HG03064 (cell line): ENCODE measurements around the gene ABCA4.

ENCODE experiments used
- ATAC-seq: cut with Tn5 transposase; IDR thresholded peaks from one replicate; pipeline ENCODE4 v1.9.1; 2021; ENCODE audit warnings: low read depth; ENCODE audit not compliant: unreplicated experiment

Gene ABCA4

DNA sequence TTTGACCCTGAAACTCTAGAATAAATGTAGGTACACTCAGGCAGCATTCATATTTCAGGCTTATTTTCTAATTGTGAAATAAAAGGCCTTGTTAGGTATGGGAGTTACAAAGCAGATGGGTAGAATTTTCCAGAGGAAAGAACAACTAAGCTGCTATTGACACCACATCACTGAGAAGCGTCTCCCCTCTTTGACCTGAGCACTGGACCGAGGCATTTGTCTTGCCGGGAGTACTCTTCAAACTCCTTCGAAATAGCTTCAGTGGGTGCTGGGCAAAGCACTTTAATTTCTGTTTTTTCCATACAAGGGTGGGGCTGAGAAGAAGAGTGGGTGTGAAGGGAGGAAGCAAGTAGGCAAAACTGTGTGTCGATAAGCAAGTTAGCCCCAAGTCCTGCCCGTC lies 36.4 kb downstream of the ABCA4 start:
- no peak for ATAC-seq

GRCh38 chr1:94084085-94084484 lies 36.9 kb downstream of the ABCA4 start:
- ATAC-seq, result no peak

DNA sequence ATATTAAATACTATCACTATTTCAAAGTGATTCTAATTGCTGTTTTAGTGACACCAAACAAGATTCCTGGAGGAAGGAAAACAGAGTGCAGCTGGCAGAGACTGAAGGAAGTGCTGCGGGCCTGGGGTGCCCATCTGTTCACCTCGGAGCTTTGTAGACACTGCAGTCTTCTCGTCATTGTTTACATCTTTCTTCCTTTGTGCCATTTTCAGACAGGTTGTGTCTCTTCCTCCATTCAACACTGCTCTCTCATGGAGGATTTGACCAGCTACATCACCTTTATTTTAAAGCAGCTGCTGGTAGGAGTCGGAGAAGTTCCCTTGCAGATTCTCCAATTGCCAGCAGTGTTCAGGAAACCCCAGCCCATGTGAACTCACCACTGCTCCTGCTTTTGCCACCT lies 37.3 kb downstream of the ABCA4 start:
- no peak for ATAC-seq

GRCh38 chr1:94081566-94082344 lies 39.2 kb downstream of the ABCA4 start:
- ATAC-seq, result no peak

- ATAC-seq, result no peak
Observed at GRCh38 chr1:94079989-94080388, 41.0 kb downstream of the ABCA4 start.

DNA sequence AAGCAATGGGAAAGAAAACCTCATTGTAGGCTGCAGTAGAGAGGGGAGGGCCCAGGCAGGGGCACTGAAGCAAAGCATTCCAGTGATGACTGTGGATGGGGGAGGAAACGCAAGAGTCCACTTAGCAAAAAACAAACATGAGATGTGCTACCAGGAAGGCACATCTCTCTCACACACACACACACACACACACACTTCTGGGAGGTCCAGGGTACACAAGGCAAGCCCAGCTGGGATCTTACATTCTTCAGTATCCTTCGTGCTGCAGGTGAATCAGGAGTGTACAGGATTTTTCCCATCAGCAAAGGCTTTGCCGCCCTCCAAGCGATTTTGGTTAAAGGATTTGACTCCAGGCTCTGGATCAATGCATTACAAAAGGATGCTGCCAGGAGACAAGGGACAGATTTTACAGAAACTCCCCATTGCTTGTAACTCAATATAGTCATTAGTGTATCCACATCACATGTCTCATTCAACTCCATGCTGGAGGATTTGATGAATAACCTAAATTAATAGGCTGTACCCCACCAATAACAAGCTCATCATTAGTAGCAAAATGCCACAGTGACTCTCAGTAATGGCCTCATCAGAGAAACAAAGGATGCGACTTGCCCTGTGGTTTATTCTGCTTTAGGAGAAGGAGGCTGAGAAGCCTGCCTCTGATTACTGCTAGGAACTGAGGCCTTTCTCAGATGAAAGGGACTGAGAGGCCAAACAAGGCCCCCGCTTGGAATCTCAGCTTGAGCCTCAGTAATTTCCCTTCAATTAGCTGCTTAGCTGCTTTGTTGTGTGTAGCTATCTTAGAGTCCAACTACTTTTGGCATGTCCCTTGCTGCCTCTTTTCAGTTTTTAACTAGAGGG lies 41.6 kb downstream of the ABCA4 start:
- no peak for ATAC-seq

DNA sequence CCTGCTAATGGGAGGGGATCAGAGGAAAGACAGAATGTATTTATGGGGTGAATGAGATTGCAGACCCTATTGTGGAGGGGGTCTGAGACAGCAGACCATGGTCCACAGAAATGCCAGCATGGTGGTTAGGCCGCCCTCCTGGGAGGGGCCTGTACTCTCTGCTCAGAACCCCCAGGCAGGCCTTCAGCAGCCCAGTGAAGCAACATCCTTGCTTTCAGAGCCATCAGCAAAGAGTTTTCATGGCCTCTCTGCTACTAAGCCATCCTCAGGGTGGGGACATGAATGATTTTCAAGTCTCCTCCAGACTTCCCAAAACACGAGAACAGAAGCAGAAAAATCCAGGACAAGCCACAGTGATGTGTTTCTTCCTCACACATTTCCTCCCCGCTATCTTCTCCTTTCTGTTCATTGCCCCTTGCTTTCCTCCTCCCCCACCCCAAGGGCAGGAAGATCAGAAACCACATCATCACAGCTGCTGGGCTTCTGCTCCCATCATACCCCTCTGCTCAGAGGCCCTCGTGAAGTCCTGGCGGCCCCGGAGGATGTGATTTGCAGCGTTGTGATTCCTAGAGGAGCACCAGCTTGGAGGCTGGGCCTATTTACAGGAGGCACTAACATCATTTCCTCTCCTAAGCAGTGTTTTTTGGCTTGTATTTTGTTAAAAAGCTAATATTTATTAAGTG lies 48.0 kb downstream of the ABCA4 start:
- ATAC-seq, result no peak

GRCh38 chr1:94071976-94072375 lies 49.0 kb downstream of the ABCA4 start:
- ATAC-seq, result no peak

GRCh38 chr1:94071391-94071790 lies 49.6 kb downstream of the ABCA4 start:
- no peak for ATAC-seq

GRCh38 chr1:94070865-94071264 lies 50.1 kb downstream of the ABCA4 start:
- ATAC-seq, result no peak

GRCh38 chr1:94069919-94070285 lies 51.0 kb downstream of the ABCA4 start:
- no peak for ATAC-seq

DNA sequence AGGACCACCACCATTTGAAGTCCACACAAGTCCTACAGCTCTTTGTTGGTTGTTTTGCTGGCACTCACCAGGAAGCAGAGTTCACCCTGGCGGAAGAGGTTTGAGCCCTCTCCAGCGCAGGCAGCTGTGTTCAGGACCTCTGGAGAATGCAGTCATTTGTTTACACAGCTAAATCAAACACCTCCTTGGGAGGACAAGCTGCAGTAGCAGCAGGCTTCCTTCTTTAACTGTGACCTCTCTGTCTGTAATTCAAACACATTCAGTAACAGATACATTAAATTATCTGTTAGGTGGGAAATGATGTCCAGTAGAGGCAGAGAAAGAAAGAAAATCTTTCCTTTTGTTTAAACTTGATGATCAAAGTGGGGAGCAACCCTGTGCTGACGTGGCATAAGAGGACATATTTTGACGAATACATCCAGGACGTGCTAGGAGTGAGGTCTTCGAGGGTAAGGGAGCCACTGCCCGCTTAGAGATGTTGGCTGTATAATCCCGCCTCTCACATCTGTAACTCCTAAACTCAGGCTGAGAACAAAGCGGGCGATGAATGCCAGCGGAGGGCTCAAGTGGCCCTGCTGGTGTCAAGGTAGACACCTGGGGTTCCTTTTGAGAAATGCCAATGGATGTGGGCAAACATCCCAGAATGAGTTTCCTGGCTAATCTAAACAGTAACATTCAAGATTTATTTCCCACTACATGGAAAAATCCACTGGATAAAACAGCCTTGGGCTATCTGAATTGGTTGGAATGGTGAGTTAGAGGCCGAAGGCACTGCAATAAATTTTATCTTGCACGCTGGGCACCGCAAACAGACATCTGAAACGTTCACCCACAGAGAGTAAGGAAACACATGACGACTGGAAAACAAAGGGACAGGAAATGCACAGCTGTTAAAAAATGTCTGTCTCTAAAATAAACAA lies 51.7 kb downstream of the ABCA4 start:
- ATAC-seq, result no peak

DNA sequence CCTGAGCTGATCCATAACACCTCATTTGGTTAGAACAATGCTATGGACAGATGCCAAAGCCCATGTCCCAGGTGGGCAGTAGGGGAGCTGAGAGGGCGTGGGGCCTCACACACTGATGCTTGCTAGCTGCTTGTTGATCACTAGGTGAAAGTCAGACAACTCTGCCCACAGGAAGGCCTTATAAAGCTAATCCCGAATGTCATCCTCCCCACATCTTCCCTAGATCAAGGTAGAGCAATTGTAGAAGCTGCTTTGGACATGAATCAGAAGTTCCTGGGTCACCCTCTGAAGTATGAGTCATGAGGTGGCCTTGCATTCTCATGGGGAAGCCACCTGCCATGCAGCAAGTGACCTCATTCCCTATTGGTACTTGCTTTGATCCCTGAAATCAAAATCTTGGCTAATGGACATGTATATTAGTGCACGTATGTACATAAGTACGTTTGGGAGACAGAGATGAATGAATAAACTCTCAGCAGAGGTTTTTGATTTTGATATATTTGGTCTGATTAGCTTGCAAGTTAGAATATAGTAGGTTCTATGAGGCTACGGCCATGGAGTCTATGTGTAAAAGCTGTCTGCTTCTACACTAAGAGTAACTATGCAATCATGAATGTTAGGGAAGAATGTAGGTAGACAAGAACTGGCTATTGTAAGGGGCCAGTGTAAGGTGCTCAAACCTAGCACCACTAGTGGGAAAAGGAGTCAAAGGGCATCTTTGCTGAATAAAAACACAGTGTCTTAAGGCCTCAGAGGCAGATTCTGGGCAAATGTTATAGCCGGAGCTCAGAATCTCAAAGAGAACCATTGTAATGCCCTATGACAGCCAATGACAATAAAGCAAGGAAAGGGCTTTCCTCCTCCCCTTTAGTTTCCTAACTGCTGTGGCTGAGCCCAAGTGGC lies 52.6 kb downstream of the ABCA4 start:
- ATAC-seq, result no peak

DNA sequence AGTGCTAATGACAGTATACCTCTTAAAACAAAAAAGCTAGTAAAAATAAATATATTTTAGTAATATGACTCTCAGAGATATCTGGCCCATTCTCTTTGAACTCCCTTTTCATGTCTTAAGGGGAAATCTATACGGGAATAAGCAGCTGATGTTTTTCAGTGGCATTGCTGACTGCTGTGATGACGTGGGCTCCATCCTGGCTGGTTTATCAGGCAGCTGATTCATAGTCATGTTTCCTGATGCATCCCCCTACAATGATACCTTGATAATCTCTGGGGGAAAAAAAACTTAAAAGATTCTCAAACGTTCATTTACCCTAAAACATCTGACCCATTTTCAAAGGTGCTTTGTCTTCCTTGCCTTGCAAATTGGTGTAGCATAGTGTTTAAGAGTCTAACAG lies 53.8 kb downstream of the ABCA4 start:
- no peak for ATAC-seq

DNA sequence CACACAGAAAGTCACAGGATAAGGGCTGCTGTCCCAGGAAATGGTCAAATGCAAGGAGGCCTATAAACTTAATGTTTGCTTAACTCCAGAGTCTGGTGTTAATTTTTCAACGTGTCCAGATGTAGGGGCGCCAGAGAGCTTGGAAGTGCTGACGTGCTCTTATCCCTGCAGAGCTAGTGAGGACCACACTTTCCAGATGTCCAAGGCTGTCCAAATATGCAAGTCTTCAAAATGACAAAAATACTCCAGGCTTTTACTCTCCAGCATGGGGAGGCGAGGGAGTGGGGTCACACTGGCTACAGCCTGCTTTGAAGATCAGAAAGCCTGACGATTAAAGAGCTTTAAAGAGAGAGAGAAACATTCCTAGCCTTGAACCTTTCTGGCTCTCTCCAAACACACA lies 57.6 kb downstream of the ABCA4 start:
- ATAC-seq, result no peak

DNA sequence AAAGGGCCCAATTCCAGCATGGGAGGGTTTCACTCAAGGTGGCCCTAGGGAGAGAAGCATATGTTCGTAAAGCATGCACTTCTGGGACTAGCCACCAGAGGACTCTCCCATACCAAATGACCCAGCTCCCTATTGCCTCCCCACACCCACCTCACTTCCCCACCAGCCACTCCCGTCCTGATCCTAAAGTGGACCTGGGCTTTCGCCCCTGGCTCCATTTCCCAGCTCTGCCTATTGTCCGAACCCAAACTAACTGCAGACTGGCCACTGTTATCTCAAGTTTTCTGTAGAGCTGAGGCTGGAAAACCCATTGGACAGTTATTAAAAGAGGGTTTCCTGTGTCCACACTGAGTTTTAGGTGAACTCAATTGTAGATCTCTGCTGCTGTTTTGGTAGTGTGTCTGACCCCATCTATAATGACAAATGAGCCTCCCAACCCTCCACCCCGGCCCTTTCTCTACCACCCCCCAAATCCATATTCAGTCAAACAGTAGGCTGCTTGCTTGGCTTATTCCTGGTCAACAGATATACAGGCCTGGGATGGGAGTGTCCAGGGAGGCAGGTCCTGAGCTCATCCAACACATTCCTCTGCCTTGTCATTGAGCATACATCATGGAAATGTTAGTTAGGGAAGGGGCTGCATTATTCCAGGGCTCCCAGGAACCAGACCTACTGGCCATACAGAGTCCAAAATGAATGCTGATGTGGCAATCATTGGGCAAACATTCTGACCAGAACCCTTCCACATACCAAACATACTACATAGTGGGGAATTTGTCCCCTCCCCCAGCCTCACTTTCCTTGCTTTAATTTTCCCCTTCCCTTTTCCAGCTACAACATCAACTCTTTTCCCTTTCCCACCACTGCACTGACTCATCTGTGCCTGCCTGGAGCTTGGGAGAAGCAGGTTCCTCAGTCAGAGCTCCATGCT lies 59.2 kb downstream of the ABCA4 start:
- ATAC-seq, result no peak

DNA sequence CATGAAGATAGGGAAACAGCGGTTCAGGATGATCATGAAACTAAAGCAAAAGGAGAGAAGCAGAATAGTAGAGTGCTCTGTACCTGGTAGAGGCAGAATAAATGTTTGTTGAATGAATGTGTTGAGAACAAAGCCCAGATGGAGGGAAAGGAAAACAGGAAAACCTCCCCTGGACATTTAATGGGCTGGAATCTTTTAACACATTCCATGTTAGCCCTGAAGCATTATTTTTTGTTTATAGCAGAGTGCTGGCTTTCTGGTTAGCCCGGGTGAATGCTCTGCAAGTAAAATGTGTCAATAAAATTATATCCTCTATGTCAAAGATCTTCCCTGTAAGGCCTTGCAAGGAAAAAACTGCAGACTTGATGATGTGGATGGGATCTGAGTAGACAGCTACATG lies 60.2 kb downstream of the ABCA4 start:
- no peak for ATAC-seq

DNA sequence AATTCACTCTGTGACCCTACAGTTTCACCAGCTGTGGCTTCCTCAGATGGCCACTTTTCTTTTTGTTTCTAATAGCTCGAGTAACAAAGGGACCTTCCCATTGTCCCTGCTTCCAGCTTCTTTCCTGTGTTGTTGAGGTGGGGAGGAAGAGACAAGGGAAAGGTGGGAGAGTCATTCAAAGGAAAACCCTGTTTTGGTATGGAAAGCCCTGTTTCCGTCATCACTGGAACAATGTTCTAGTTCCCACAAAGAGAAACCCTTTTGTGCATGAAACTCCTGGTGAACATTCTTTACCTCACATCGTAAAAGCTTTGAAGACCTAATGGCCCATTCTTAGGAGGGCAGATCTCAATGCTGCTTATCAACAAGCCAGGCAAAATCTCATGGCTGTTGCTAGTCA lies 62.2 kb downstream of the ABCA4 start:
- ATAC-seq, result no peak
